ENCODE data around the gene BRIP1.
A peak's percentile ranks its signal among the peaks of the same experiment; 100 is the strongest.

BRIP1 gene

DNA sequence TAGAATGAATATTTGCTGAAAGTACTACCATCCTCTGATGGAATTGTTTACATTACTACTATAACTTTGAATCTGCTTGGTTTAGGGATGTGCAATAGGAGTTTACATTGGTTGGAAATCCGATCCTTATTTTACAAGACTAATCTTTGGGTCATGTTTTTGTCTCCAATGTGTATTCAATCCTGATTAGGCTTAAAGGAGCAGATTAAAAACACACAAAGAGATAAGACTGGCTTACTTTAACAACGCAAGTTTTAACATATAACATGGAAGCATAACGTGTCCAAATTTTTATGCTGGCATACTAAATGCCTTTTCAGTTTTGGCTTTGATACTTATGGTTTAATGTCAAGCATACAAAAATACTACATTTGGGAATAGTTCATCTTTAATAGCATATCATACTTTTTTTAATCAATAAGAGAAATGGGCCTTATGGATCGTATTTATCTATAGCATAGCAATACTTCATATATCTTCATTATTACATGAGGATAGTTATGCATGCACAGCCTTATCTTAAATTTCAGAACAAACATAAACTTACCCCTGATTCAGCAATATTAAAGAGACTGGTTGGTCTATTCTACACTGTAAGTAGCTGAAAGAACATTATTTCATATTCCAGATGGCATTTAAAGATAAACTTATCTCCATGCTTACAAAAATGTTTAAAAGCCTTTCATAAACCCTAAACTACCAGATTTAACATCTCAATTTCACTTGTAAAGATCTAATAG is 202.4 kb downstream of the BRIP1 start:
- no peak for DNase-seq (ENCODE audit: low read depth, low spot score)
- no peak overlapping the region for H3K4me3 ChIP-seq (ENCODE audit: low read length)

DNA sequence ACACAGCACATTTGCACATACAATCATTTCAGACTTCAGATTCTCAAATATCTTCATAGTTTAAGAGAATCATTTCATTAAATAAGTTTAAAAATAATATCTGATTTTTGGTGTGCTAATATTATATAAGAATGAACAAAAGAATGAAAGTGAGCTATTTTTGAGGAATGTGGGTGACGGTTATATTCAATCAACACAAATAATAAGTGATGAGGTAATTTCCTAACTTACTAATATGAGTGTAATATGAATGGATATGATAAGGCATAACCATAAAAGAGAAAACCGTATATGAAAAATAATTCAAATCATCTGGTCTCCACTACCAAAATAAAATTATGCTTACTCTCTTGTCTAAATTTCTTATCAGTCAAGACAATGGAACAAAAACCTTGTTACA is 203.9 kb downstream of the BRIP1 start:
- no peak overlapping the region for H3K4me3 ChIP-seq (ENCODE audit: low read length)
- no peak for DNase-seq (ENCODE audit: low read depth, low spot score)

DNA sequence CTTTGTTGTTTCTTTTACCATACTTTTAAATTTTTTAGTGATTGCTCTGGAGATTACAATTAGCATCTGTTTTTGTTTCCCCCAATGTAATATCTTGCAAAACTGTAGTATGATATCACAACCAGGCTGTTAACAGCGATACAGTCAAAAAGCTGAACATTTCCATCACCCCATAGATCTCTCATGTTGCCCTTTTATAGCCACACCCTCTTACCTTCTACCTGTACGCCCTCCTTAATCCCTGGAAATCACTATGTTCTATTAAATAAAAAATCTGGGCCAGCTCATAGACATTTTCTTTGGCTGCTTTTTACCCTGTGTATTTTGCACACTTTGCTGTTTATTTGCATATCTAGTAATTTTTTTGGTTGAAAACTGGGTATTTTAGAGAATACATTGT is 205.1 kb downstream of the BRIP1 start:
- DNase-seq (ENCODE audit: low read depth, low spot score): no peak
- H3K4me3 ChIP-seq (ENCODE audit: low read length): no peak overlapping the region

DNA sequence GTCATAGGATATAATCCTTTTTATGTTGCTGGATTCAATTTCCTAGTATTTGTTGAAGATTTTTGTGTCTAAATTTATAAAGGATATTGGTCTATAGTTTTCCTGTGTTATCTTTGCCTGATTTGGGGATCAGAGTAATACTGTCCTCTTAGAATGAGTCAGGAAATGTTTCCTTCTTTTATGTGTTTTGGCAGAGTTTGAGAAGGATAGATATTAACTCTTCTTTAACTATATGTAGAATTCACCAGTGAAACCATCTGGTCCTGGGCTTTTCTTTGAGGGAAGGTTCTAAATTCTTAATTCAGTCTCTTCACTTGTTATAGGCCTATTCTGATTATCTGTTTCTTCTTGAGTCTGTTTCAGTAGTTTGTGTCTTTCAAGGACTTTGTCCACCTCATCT is 206.0 kb downstream of the BRIP1 start:
- no peak overlapping the region for H3K4me3 ChIP-seq (ENCODE audit: low read length)
- DNase-seq (ENCODE audit: low read depth, low spot score): no peak

DNA sequence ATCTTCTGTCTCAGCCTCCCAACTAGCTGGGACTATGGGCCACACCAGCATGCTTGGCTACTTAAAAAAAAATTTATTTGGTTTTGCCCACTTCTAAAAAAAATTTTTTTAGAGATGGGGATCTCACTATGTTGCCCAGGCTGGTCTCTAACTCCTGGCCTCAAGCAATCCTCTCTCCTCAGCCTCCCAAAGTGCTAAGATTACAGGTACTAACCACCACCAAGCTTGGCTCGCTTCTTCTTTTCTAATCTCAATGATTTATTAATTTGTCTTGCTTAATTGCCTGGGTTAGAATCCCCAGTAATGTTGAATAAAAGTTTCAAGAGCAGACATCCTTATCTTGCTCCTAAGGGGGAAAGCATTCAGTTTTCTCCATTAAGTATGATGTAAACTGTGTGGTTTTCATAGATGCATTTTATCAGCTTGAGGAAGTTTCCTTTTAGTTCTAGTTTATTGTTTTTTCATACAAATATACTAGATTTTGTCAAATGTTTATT is 206.6 kb downstream of the BRIP1 start:
- no peak for DNase-seq (ENCODE audit: low read depth, low spot score)
- no peak overlapping the region for H3K4me3 ChIP-seq (ENCODE audit: low read length)

DNA sequence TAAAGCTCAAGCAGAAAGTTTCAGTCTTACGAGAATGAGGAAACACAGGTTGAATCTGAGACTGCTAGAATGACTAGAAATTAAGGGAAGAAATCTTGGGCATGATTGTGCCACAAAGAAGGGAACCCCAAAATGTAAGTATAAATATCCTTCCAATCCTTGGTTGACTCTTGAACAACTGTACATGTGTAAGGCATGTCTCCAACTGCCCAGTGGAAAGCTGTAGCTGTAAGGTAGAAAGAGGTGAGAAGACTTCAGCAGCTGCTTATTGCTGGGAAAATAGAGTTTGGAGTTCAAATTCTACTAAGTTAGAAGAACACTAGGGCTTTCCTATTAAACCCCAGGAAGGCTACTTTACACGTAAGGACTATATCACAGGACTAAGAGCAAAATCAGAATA is 212.6 kb downstream of the BRIP1 start:
- H3K4me3 ChIP-seq (ENCODE audit: low read length): no peak overlapping the region
- DNase-seq (ENCODE audit: low read depth, low spot score): no peak

DNA sequence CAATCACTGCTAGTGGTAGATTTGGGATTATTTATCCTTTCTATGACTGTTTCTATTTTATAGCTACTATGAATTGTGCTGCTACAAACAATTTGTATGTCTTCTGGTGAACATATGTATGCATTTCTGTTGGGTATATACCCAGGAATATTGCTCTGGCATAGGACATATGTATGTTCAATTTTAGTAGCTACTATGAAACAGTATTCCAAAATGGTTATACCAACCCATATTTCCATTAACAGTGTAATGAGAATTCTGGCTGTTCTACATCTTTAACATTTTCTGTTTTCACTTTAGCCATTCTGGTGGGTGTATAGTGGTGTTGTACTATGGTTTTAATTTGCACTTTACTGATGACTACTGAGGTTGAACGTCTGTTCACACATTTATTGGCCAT is 214.7 kb downstream of the BRIP1 start:
- no peak for DNase-seq (ENCODE audit: low read depth, low spot score)

DNA sequence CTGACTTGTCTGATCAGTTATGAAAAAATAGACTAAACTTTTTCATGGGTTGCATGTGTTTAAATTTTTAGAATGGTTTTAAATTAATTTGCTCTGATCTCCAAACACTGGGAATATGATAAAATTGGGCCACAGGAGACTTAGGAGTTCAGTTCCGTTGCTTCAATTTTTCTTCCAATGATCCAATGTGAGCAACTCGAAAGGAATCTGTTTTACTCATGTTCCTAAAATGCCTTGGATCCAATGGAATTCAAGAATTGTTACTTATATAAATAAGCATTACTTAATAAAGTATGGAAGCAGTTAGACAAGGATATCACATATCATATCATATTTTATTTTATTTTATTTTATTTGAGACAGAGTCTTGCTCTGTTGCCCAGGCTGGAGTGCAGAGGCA is 216.3 kb downstream of the BRIP1 start:
- H3K4me3 ChIP-seq (ENCODE audit: low read length): no peak overlapping the region
- DNase-seq (ENCODE audit: low read depth, low spot score): no peak

More for the DNA sequence above, 214.7 kb downstream of the BRIP1 start:
- no peak overlapping the region for H3K4me3 ChIP-seq (ENCODE audit: low read length)

DNA sequence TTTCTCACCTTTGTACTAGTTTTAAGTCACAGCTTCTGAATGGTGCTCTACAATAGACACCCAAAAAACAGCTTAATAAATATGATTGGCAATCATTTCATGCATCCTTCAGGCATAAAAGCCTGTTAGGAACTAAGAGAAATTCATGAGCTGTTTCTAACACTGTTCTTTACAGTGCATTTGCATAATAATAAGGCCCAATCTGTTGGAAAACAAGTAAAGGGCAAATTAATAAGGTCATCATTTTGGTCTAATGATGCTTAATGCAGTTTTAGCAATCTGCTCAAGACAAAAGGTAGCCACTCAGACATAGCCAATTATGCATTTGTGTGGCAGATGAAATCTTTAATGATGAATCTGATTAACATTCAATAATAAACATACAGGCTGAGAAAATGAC is 216.8 kb downstream of the BRIP1 start:
- H3K4me3 ChIP-seq (ENCODE audit: low read length): no peak overlapping the region
- no peak for DNase-seq (ENCODE audit: low read depth, low spot score)

DNA sequence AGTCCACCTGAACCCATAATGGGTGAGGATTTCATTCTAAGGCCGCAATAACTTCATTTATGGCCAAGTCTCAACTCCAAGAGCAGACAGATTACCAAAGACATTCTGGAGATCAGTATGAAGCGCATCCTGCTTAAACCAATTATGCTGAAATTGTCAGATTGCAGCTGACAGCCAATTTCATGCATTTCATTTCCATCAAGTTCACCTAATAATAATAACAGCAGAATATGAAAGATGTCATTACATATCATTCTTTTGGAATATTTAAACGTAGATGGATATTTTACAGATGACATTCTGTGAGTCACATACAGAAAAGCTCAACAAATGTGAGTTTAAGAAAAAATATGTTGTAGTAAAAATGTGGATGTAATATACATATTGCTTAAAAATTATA is 217.4 kb downstream of the BRIP1 start:
- no peak for DNase-seq (ENCODE audit: low read depth, low spot score)
- no peak overlapping the region for H3K4me3 ChIP-seq (ENCODE audit: low read length)

DNA sequence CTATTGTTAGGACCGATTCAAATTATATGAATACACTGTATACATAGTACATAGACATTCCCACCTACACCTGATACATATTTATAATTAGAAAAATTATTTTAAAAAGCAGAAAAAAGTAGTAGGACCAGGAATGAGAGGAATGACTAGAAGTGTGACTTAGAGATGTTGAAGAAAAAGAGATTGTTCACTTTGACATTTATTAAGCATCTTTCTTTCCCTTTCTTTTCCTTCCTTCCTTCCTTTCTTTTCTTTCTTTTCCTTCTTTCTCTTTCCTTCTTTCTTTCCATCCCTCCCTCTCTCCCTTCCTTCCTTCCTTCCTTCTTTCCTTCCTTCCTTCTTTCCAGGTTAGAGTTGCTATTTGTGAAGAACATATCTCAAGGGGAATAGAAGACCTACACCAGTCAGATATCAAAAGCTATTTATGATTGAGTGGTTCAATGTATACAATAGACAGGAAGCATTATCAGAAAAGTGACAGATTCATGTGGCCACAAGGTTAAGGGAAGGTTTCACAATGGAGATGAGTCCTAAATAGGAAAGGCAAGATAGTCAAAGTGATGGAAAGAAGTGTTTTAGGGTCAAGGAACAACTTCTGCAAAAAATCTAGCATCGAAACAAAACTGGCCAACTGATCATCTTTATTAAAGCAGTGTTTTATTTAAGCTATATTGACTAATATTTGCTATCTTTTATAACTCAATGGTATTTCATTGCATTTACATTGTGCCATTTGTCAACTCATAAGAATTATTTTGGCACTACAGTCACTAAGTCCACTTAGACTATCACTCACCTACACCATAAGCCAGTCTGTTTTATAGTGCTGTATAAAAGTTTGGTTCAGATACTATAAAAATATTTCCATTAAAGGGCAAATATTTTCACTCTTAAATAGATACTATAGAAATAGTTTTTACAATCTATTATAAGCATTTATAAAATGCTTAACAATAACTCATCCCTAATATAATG is 218.2 kb downstream of the BRIP1 start:
- no peak for DNase-seq (ENCODE audit: low read depth, low spot score)

DNA sequence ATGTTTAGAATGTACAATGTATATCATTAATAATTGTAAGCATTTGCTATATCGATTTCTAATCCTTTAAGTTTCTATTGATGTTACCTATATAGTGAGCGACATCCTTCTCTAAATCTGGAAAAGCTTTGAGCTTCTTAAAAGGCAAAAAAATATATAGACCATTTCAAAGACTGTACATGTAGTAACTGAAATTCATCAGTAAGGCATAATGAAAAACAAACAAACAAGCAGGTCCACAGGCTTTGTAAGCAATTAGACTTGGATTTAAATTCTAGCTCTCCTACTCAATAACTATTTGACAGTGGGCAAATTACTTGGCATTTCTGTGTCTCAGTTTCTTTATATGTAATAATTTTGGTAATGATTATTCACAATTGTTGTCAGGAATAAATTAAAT is 220.6 kb downstream of the BRIP1 start:
- H3K4me3 ChIP-seq (ENCODE audit: low read length): no peak overlapping the region
- no peak for DNase-seq (ENCODE audit: low read depth, low spot score)

More for the DNA sequence above, 218.2 kb downstream of the BRIP1 start:
- H3K4me3 ChIP-seq (ENCODE audit: low read length): no peak overlapping the region

DNA sequence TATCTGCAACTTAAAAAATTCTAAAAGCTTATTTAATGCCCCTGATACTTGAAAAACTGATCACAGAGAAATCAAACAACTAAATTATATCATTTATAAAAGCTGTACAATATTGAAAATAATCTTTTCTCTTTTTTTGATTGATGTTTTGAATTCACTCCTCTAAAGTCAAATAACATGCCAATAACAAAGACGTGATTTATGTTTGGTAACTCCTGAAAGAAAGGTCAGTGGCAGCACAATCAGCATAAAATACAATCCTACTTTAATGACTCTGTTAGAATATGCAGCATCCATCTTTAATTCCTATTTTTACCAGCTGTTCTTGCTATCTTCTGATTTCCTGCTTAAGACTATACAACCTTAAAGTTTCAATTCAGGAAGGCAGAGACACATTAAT is 221.6 kb downstream of the BRIP1 start:
- no peak overlapping the region for H3K4me3 ChIP-seq (ENCODE audit: low read length)
- no peak for DNase-seq (ENCODE audit: low read depth, low spot score)

DNA sequence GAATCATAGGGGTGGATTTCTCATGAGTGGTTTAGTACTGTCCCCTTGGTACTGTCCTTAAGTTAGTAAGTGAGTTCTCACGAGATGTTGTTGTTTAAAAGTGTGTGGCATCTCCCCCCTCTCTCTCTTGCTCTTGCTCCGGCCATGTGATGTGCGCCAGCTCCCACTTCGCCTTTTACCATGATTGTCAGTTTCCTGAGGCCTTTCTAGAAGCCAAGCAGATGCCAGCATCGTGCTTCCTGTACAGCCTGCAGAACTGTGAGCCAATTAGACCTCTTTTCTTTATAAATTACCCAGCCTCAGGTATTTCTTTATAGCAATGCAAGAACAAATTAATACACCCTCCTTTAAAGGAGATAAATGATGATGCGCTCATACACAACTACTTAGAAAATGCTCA is 222.2 kb downstream of the BRIP1 start:
- no peak overlapping the region for H3K4me3 ChIP-seq (ENCODE audit: low read length)
- DNase-seq (ENCODE audit: low read depth, low spot score): no peak

DNA sequence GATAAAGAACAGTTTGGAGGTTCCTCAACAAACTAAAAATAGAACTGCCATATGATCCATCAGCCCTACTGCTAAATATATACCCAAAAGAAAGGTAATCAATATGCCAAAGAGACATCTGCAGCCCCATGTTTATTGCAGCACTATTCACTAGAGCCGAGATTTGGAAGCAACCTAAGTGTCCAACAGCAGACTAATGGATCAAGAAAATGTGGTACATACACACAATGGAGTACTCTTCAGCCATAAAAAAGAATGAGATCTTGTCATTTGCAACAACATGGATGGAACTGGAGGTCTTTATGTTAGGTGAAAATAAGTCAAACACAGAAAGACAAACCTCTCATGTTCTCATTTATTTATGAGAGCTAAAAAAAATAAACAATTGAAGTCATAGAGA is 223.5 kb downstream of the BRIP1 start:
- no peak for DNase-seq (ENCODE audit: low read depth, low spot score)
- H3K4me3 ChIP-seq (ENCODE audit: low read length): no peak overlapping the region

DNA sequence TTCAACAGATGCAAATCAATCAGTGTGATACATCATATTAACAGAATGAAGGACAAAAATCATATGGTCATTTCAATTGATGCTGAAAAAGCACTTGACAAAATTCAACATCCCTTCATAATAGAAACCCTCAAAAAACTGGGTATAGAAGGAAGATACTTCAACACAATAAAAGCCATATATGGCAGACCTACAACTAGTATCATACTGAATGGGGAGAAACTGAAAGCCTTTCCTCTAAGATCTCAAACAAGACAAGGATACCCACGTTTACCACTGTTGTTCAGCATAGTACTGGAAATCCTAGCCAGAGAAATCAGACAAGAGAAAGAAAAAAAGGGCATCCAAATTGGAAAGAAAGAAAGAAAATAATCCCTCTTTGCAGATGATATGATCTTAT is 225.2 kb downstream of the BRIP1 start:
- DNase-seq (ENCODE audit: low read depth, low spot score): no peak
- H3K4me3 ChIP-seq (ENCODE audit: low read length): no peak overlapping the region

DNA sequence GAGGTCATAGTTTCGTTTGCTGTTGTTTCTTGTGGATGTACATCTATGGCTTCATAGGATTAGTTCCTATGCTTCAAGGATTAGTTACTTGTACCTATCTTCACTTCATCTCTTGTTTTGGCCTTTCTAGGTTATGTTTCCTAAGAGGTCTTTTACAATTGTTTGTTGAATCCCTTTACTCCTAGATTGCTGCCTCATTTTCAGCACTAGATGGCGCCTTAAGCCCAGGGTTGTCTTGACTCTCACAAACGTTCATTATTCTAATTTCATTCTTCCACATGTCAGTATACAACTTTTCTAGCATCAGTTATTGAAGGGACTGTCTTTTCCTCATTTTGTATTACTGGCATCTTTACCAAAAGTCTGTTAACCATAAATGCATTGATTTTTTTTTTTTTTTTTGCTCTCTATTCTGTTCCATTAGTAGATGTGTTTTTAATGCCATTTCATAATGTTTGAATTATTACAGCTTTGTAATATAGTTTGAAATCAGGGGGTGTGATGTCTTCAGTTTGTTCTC is 227.4 kb downstream of the BRIP1 start:
- H3K4me3 ChIP-seq (ENCODE audit: low read length): no peak overlapping the region
- DNase-seq (ENCODE audit: low read depth, low spot score): peak; percentile 61

DNA sequence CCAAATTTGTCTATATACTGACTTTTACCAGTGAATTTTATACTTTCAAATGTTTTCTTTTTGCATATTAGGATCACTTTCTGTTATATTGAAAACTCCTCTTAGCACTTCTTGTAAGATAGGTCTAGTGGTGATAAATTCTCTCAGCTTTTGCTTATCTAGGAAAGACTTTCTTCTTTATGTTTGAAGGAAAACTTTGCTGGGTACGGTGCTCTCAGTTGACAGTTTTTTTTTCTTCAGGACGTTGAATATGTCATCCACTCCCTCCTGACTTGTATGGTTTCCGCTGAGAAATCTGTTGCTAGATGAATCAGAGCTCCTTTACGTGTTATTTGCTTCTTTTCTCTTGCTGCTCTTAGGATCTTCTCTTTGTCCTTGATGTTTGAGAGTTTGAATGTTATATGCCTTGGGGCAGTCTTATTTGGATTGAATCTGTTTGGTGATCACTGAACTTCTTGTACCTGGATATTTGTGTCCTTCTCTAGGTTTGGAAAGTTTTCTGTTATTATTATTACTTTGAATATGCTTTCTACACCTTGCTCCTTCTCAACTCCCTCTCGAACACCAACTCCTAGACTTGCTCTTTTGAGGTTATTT is 228.3 kb downstream of the BRIP1 start:
- no peak for DNase-seq (ENCODE audit: low read depth, low spot score)

DNA sequence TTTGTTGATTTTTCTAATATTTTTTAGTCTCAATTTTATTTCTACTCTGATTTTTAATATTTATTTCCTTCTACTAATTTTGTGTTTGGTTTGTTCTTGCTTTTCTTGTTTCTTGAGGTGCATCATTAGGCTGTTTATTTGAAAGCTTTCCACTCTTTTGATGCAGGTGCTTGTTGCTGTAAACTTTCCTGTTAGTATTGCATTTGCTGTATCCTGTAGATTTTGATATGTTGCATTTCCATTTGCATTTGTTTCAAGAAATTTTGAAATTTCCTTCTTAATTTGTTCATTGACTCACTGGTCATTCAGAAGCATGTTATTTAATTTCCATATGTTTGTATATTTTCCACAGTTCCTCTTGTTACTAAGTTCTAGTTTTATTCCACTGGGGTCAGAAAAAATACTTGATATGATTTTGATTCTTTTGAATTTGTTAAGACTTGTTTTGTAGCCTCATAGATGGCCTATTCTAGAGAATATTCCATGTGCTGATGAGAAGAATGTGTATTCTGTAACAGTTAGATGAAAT is 229.3 kb downstream of the BRIP1 start:
- DNase-seq (ENCODE audit: low read depth, low spot score): no peak
- no peak overlapping the region for H3K4me3 ChIP-seq (ENCODE audit: low read length)

More for the DNA sequence above, 228.3 kb downstream of the BRIP1 start:
- no peak overlapping the region for H3K4me3 ChIP-seq (ENCODE audit: low read length)
